Ectodermal cell (in vitro differentiated cells): ENCODE data around the gene POC1B.

Source experiments
- H3K27ac ChIP-seq: 2 replicates; pipeline ENCODE4 v1.7.0; 2013; ENCODE audit warnings: mild to moderate bottlenecking, low read depth, low read length; ENCODE audit not compliant: insufficient read depth, poor library complexity, severe bottlenecking
- H3K27me3 ChIP-seq: 2 replicates; pipeline ENCODE4 v1.7.0; 2013; ENCODE audit warnings: mild to moderate bottlenecking, low read length; ENCODE audit not compliant: insufficient read depth, control insufficient read depth, poor library complexity, severe bottlenecking
- H3K36me3 ChIP-seq: one replicate; pipeline ENCODE4 v1.7.0; 2013; ENCODE audit warnings: low read length; ENCODE audit not compliant: control insufficient read depth, insufficient read depth
- H3K4me1 ChIP-seq: one replicate; pipeline ENCODE4 v1.7.0; 2013; ENCODE audit warnings: low read length; ENCODE audit not compliant: control insufficient read depth, insufficient read depth
- H3K4me3 ChIP-seq: 2 replicates; pipeline ENCODE4 v1.7.0; 2013; ENCODE audit warnings: low read depth, low read length, control low read depth; ENCODE audit not compliant: insufficient read depth
- H3K9me3 ChIP-seq: 2 replicates; pipeline ENCODE4 v1.7.0; 2013; ENCODE audit warnings: mild to moderate bottlenecking, low read length, moderate library complexity; ENCODE audit not compliant: control insufficient read depth
- WGBS, 2 experiments: methylation state at CpG; one replicate each; pipeline ENCODE4 v1.1.7; 2013; ENCODE audit warnings: missing lambda C conversion rate in 2 of 2; 5-methylcytosine and 5-hydroxymethylcytosine counted together

The POC1B gene

GRCh38 chr12:89559753-89560152 is 33.9 kb upstream of the POC1B start:
- WGBS, 2 experiments = 92 to 95% methylated on average over 10 of the region's 10 CpGs
- no peaks in the 10 kb centered on the region for H3K4me1 ChIP-seq

GRCh38 chr12:89556976-89557375 is 31.1 kb upstream of the POC1B start:
- H3K36me3 ChIP-seq = no peaks in the 10 kb centered on the region
- no peaks in the 10 kb centered on the region for H3K4me1 ChIP-seq
- H3K4me3 ChIP-seq = no peak overlapping the region
- H3K27ac ChIP-seq = no peak overlapping the region
- WGBS, 2 experiments = 89 to 92% methylated on average over 2 of the region's 2 CpGs
- no peaks in the 10 kb centered on the region for H3K27me3 ChIP-seq
- H3K9me3 ChIP-seq = no peaks in the 10 kb centered on the region

More at GRCh38 chr12:89559753-89560152, 33.9 kb upstream of the POC1B start:
- Histone ChIP-seq H3K36me3 (no peaks in the 10 kb centered on the region), H3K27me3 (no peaks in the 10 kb centered on the region), H3K4me3 (no peak overlapping the region), H3K9me3 (no peaks in the 10 kb centered on the region), H3K27ac (no peak overlapping the region)

GRCh38 chr12:89552376-89552775 is 26.5 kb upstream of the POC1B start:
- Histone ChIP-seq H3K9me3 (no peaks in the 10 kb centered on the region), H3K36me3 (no peaks in the 10 kb centered on the region), H3K27me3 (no peaks in the 10 kb centered on the region), H3K4me1 (no peaks in the 10 kb centered on the region), H3K4me3 (no peak overlapping the region), H3K27ac (no peak overlapping the region)
- whole genome bisulfite sequencing, 2 experiments = 79 to 94% methylated on average over 1 of the region's 1 CpG

- no peaks in the 10 kb centered on the region for H3K9me3 ChIP-seq
- no peak overlapping the region for H3K4me3 ChIP-seq
- H3K27me3 ChIP-seq = no peaks in the 10 kb centered on the region
- 92 to 100% methylated on average over 2 of the region's 2 CpGs for WGBS, 2 experiments
- H3K36me3 ChIP-seq = no peaks in the 10 kb centered on the region
- H3K27ac ChIP-seq = no peak overlapping the region
- no peaks in the 10 kb centered on the region for H3K4me1 ChIP-seq
Observed at GRCh38 chr12:89551747-89552146, 25.9 kb upstream of the POC1B start.

- Histone ChIP-seq H3K36me3 (no peaks in the 10 kb centered on the region), H3K4me3 (no peak overlapping the region), H3K4me1 (peaks cover 13% of the 10 kb centered on the region), H3K27ac (no peak overlapping the region), H3K9me3 (no peaks in the 10 kb centered on the region), H3K27me3 (no peaks in the 10 kb centered on the region)
- WGBS, 2 experiments = 81 to 88% methylated on average over 4 of the region's 4 CpGs
Observed at GRCh38 chr12:89547101-89547500, 21.3 kb upstream of the POC1B start.

- Histone ChIP-seq H3K4me3 (no peak overlapping the region), H3K27ac (no peak overlapping the region), H3K9me3 (no peaks in the 10 kb centered on the region), H3K36me3 (no peaks in the 10 kb centered on the region), H3K4me1 (peaks cover 19% of the 10 kb centered on the region), H3K27me3 (no peaks in the 10 kb centered on the region)
- WGBS, 2 experiments = 89 to 93% methylated on average over 4 of the region's 4 CpGs
Observed at GRCh38 chr12:89546151-89546550, 20.3 kb upstream of the POC1B start.

- no peak overlapping the region for H3K27ac ChIP-seq
- H3K4me1 ChIP-seq = peaks cover 19% of the 10 kb centered on the region
- H3K9me3 ChIP-seq = no peaks in the 10 kb centered on the region
- no peaks in the 10 kb centered on the region for H3K27me3 ChIP-seq
- WGBS, 2 experiments = 37 to 48% methylated on average over 6 of the region's 6 CpGs
- H3K4me3 ChIP-seq = no peak overlapping the region
- H3K36me3 ChIP-seq = no peaks in the 10 kb centered on the region
Observed at GRCh38 chr12:89544681-89545184, 18.9 kb upstream of the POC1B start.

- peaks cover 19% of the 10 kb centered on the region for H3K4me1 ChIP-seq
- H3K27me3 ChIP-seq = no peaks in the 10 kb centered on the region
- no peaks in the 10 kb centered on the region for H3K36me3 ChIP-seq
- no peak overlapping the region for H3K27ac ChIP-seq
- 91 to 95% methylated on average over 1 of the region's 1 CpG for WGBS, 2 experiments
- H3K4me3 ChIP-seq = no peak overlapping the region
- H3K9me3 ChIP-seq = no peaks in the 10 kb centered on the region
Observed at GRCh38 chr12:89544022-89544421, 18.2 kb upstream of the POC1B start.

GRCh38 chr12:89542912-89543592 is 17.2 kb upstream of the POC1B start:
- H3K27me3 ChIP-seq = no peaks in the 10 kb centered on the region
- no peak overlapping the region for H3K4me3 ChIP-seq
- no peak overlapping the region for H3K27ac ChIP-seq
- H3K36me3 ChIP-seq = no peaks in the 10 kb centered on the region
- 21 to 25% methylated on average over 4 to 6 of the region's 6 CpGs for WGBS, 2 experiments
- H3K4me1 ChIP-seq = peaks cover 19% of the 10 kb centered on the region
- no peaks in the 10 kb centered on the region for H3K9me3 ChIP-seq

GRCh38 chr12:89542236-89542635 is 16.4 kb upstream of the POC1B start:
- no peaks in the 10 kb centered on the region for H3K9me3 ChIP-seq
- peaks cover 19% of the 10 kb centered on the region for H3K4me1 ChIP-seq
- H3K36me3 ChIP-seq = no peaks in the 10 kb centered on the region
- H3K27me3 ChIP-seq = no peaks in the 10 kb centered on the region
- H3K27ac ChIP-seq = no peak overlapping the region
- WGBS, 2 experiments = 85 to 89% methylated on average over 2 of the region's 2 CpGs
- H3K4me3 ChIP-seq = no peak overlapping the region
